Lower leg skin (tissue), 3 donors: ENCODE data around the gene ZNF503.

Source experiments
- CTCF ChIP-seq, 3 donors: fragments of 450-650 bp; IDR thresholded peaks; one replicate each; pipeline ENCODE4 v1.5.1; 2016; ENCODE audit warnings: antibody characterized with exemption in 3 of 3, mild to moderate bottlenecking in 3 of 3, moderate library complexity in 2 of 3
- POLR2A ChIP-seq, 2 donors: fragments of 450-650 bp; IDR thresholded peaks; one replicate each; pipeline ENCODE4 v1.6.1; 2016 to 2017; ENCODE audit warnings: antibody characterized with exemption in 2 of 2, mild to moderate bottlenecking in 1 of 2, moderate library complexity in 1 of 2

- TF ChIP-seq CTCF (IDR thresholded peaks at IDR 0.05) (no peak), POLR2A (IDR thresholded peaks at IDR 0.05) (no peak)
Observed at GRCh38 chr10:75350791-75351190, 50.8 kb downstream of the ZNF503 start.
